RCC 7860 (cell line): ENCODE measurements around the gene SLC37A1.
"Not testable (repeated sequence)": the region's sequence is repeated elsewhere in the genome, so short reads cannot be mapped to it uniquely, and the experiment has no call there.

ENCODE experiments used
- DNase-seq: peaks from one replicate; pipeline ENCODE4 v3.0.0-alpha.2; 2015; ENCODE audit warnings: low spot score
- FAIRE-seq: peaks from 2 replicates; lab custom pipeline; 2012; peaks lifted over from hg19 to GRCh38; lab: Jason Lieb, UNC

The SLC37A1 gene

DNA sequence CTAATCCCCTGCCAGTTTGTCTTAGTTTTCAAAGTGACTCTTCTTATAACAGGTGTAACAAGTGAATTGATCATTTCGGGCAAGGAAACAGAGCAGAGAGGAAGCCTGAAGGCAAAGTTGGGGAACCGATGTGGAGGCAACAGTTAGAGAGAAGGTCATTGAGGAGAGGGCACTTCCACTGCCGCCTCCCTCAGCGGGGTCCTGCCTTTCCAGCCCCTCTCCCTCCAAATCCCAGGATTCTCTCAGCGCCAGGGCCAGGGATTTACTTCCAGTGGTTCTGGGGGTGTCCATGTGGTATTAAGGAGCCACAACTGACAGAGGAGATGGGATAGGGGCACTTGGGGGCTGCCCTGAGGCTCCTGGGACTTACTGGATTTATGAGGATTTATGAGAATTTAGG is 100.1 kb downstream of the SLC37A1 start:
- DNase-seq: no peak
- FAIRE-seq: no peak

DNA sequence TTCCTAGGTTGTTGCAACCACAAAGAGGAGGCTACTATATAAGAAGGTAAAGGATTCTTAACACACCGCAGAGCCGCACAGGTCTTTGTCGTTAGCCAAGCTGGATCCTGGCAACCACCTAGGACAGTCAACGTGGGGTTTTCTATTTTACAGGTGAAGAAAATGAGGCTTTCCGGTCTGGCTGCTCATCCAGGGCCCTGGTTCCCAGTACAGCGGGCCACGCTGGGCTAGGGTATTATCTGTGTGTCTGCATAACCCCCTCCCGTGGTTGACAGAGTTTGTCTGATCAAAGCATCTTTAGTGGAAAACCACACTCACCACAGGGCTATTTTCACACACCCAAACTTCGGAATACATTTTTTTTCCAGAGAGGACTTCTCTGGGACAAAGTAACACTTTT is 100.7 kb downstream of the SLC37A1 start:
- no peak for FAIRE-seq
- no peak for DNase-seq

DNA sequence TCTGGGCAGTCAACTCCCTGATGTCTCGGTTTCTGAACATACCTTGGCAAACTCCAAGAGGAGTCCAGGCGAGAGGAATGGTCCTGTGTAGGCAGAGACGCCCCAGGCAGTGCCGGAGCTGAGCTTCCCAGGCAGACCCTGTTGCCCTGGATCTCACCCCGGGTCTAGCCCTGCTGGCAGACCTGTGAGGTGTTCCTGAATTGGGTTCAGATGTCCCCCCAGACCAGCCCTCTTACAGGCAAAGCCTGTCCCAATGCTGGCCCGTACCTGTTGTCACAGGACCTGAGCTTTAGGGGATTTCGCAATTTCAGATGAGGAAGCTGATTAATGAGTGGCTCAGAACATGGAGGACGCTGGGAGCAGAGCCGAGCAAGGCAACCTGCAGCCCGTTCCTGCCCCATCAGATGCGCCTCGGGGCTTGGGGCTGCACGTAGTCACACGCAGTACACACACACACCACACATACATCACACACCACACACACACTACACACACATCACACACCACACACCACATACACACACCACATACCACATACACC is 101.2 kb downstream of the SLC37A1 start:
- no peak for FAIRE-seq
- DNase-seq: no peak

DNA sequence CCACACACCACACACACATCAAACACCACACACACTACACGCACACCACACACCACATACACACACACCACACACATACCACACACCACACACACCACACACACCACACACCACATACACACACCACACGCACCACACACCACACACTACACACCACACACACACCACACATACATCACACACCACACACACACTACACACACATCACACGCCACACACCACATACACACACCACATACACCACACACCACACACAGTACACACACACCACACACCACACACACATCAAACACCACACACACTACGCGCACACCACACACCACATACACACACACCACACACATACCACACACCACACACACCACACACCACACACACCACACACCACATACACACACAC is 101.7 kb downstream of the SLC37A1 start:
- DNase-seq, FAIRE-seq: not testable (repeated sequence)

DNA sequence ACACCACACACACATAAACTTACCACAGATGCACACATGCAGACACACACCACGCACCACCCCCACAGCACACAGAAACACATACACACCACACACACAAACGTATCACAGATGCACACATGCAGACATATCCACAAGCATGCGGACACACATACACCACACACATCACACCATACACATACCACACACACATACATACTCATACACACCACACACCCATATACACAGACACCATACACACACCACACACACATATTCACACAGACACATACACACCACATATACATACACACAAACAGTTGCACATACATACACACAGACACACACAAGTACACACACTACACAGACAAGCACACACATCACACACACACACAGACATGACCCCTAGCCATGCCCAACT is 102.3 kb downstream of the SLC37A1 start:
- FAIRE-seq (no peak), DNase-seq (no peak)

DNA sequence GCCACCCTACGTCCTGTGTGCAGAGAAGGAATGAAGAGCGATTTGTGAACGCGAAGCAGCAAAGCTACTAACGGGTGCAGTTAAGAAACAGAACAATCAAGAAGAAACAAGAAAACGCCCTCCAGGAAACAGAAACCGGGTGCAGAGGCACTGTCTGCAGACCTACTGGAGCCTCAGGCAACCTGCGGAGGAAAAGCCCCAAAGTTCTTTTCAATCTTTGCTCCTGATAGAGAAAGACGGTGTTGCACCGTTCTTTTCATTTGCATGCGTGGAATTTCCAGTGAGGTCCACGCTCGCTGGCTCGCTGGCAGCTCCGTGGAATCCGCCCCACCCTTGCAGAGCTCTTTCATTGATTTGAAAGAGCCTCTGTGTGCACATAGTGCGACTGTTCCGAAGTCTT is 102.8 kb downstream of the SLC37A1 start:
- FAIRE-seq: no peak
- no peak for DNase-seq

DNA sequence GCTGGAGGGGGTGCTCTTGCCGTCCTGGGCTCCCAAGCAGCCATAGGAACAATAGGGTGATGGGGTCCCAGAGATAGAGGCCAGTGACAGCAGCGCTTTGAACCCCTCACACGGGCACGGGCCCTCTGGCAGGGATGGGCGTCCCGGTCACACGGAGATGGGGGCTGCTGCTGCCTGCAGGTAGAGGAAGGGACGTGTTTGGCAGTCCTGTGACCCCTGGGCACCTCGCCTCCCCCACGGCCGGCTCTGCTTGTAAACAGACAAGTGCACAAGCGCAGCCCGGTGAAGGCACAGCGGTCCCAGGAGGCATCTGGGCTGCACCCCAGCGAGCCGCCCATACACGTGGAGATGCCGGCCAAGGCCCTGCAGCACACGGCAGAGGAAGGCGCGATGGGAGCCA is 103.3 kb downstream of the SLC37A1 start:
- no peak for FAIRE-seq
- DNase-seq: no peak

DNA sequence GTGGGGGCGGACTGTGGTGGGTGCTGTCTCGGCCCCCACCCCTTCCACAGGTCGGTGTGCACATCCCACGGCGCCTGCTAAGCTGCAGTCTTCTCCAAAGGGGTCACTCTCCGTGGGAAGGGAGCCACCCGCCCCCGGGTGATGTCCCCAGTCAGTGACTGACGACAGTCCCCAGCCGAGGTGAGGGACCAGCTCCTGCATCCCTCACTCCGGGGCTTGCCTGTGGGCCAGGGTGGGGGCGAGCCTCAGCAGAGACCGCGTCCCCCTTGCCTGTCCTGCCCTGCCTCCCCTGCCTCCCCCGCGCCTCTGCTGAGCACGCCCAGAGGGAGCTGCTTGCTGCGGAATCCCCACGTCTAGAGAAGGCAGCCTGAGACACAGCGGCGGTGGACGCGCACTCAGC is 103.8 kb downstream of the SLC37A1 start:
- FAIRE-seq (no peak), DNase-seq (no peak)

DNA sequence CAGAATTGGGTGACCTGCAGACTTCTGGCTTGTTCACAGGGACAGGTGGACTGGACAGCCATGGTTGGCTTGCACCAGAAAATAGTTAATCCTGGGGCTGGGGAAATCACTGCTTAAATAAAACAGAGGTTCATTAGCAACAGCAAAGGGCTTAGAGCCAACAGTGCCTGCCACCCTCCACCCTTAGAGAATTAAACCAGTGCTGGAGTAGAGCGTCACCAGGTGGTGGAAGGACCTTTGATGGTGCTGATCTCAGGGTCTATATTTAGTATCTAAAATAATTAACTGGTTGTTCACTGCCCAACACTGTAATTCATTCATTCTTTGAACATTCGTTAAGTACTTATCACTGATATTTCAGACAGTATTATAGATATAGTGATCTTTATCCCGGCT is 105.1 kb downstream of the SLC37A1 start:
- no peak for FAIRE-seq
- no peak for DNase-seq

DNA sequence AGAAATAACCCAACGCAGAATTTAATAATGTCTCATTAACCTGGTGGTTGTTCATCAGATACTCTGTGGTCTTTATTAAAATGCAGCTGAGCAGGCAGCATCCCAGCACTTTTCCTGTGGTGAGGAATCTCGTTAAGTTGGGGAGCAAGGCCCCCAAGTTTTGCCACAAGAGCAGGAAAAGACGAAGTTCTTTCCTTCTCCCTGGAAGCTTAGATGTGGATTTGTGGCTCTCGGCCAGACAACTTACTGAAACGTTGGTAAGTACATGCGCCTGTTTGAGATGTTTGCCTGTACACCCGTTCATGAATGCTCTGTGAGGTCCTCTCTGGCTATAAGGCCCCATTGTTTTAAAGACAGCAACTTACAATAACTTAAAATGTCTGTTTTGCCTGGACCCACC is 105.5 kb downstream of the SLC37A1 start:
- DNase-seq: no peak
- no peak for FAIRE-seq

DNA sequence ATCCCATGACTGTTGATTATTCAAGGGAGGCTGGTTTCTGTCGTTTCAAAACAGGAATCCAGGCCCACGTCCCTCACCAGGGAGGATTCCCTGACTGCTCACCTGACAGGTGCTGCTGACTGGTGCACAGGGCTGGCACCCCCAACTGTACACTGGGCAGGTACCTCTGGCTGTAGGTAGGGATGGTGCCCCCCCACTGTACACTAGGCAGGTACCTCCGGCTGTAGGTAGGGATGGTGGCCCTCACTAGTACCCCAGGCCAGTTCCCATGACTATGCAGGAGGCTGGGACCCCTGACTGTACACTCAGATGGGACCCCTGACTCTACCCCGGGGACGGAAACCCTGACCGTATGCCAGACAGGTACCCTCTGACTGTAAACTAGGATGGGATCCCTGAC is 106.2 kb downstream of the SLC37A1 start:
- DNase-seq (no peak), FAIRE-seq (no peak)

DNA sequence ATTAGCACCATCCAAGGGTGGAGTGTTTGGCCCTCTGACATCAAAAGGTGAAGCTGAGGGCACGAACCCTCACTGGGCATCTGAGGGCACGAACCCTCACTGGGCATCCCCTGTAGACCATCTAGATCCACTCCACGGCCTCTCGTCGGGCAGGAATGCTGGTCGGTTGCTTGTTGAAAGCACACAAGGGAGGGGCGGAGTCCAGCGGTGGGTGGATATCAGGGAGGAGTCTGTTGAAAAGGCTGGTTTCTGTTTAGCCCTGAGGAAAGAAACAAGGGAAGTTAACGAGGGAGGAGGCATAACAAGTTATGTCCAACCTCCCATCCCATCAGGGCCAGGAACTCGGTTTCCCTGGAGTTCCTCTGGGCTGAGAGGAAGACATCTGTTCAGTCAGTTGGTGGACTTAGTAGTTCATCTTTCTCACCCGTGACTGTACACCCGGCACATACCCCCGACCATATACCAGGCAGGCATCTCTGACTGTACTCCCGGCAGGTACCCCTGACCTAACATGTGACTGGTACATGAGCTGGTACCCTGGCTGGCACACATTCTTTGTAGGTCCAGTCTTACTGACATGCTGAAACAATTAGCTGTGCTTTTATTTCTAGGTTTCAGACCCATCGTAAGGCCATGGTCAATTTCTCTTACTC is 107.6 kb downstream of the SLC37A1 start:
- no peak for FAIRE-seq
- no peak for DNase-seq

DNA sequence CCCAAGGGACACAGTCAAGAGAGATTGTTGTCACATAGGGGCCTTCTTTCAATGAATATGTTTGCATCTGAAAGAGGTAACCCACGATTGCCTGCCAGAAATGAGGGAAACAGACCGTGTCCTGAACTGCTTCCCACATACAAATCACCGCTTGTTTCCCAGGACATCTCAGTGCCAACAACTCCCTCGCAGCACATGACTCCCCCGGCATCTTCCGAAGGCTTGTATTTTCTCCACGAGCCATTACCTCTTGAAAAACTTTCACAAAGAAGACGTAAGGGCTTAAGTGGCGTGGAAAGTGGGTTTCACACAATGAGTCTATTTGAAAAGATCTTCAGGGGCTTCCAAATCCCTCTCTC is 108.1 kb downstream of the SLC37A1 start:
- no peak for FAIRE-seq
- no peak for DNase-seq

DNA sequence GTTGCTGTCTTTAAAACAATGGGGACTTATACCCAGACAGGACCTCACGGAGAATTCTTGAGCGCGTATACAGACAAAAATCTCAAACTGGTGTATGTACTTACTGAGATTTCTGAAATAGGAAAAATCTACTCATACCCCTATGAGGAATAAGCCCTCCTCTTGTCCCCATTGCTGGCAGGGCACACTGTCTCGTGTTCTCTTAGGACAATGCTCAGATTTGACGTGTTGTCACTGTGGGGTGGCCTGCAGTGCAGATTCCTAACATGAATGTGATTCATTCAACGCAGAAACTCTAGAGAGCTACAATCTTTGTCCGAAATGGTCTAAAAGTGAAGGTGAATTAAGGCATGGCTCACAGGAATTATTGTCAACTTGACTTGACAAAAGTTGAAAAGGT is 108.6 kb downstream of the SLC37A1 start:
- FAIRE-seq: no peak
- DNase-seq: no peak

DNA sequence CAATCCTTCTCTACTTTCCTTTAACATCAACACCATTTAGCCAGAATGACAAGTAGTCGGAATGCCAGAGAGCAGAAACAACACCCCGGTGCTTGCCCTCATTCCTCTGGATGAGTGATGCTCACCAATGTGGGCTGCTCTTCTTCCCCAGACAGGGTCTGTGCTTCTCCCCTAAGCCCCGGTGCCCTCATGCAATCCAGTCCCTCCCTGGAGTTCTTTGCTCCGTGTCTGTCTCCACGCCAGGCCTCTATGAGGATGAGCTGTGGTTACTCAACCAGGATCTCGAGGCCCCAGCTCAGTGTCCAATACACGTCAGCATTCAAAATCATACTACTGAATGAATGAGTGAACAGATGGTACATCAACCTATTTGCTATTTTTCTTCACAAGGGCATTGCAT is 110.0 kb downstream of the SLC37A1 start:
- DNase-seq (no peak), FAIRE-seq (no peak)

DNA sequence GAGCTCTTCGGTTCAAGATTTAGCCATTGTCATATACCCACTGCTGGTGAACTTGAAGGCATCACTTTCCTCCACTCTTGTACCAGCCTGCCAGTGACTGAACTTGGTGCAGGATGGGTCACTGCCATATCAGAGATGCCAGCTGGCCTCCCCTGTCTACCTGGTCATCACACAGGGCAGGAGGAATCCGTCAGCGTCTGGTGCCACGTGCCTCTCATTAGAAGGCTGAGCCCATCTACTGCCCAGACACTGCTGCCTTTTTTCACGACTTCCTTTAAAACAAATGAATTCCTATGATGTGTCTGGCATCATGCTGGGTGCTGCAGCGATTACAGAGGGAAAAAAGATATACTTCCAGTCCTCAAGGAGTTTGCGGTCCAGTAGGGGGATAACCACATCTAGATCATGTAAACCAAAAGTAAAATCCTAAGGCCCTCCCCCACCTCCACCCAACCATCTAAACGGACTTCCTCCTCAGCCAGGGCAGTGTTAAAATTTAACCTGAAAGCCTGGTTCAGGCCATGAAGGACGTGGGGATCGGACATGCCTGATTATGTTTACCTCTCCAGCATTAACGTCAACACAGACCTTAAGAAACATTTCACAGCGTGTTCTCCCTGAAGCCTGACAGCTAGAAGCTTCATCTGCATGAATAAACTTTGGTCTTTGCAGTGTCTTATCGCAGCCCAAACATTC is 110.6 kb downstream of the SLC37A1 start:
- no peak for FAIRE-seq

DNA sequence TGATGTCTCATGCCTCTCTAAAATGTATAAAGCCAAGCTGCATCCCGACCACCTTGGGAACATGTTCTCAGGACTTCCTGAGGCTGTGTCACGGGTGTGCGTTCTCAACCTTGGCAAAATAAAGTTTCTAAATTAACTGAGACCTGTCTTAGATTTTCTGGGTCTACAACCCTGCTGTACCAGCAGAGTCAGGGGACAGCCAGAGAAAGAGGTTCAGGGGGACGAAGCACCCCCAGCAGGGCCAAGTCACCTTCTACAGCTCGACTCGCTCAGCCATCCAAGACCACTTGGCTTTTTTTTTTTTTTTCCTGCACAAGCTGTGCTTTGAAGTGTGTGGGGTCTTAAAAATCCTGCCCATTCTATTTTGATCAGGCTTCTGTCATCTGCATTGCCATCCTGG is 111.3 kb downstream of the SLC37A1 start:
- no peak for FAIRE-seq
- DNase-seq: no peak

More for the DNA sequence above, 110.6 kb downstream of the SLC37A1 start:
- DNase-seq: no peak

DNA sequence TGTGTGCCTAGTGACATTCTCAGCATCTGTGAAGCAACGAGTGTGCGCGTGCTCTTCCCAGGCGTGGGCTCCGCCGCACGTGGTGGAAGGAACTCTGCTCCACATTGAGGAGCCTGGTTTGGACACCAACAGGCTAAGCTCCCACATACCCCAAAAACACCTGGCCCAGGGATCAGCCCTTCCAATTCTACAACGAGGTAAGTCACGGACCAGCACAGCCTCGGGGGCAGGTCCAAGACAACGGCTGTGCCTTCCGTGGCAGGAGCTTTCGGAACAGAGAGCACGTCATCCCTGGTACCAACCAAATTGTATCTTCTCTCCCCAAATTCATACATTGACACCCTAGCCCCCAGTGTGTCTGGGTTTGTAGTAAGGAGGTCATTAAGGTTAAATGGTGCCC is 112.5 kb downstream of the SLC37A1 start:
- DNase-seq (no peak), FAIRE-seq (no peak)

DNA sequence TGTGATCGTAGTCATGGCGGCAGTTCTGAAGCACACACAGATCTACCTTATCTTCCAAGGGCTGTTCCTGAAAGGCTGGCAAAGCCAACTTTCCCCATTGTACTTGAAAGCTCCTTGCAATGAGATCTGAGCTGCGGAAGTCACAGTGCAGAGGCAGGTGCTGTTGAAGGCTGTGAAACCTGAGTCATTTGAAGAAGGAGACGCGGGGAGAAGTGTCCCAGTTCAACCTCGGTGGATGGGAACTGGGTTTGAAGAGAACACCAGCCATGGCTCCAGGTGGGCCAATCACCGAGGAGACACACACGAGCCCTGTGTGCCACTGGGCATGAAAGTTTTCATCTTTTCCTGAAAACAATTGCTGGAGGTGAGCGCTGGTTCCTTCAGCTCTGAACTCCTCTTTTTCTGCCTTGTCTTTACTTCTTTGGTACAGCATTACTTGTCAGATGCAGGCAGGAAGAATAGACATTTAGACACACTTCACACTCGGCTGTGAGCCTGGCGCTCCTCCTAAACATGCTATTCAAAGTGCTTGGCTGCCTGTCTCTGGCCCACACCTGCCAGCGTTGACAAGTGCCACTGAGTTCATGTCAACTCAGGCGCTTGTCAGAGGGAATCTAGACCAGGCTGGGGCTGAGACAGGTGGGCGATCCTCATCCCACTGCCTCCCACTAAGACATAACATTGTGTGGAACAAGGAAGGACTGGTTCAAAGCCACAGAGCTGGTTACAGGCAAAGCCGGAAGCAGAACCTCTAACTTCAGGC is 114.1 kb downstream of the SLC37A1 start:
- no peak for FAIRE-seq
- no peak for DNase-seq

DNA sequence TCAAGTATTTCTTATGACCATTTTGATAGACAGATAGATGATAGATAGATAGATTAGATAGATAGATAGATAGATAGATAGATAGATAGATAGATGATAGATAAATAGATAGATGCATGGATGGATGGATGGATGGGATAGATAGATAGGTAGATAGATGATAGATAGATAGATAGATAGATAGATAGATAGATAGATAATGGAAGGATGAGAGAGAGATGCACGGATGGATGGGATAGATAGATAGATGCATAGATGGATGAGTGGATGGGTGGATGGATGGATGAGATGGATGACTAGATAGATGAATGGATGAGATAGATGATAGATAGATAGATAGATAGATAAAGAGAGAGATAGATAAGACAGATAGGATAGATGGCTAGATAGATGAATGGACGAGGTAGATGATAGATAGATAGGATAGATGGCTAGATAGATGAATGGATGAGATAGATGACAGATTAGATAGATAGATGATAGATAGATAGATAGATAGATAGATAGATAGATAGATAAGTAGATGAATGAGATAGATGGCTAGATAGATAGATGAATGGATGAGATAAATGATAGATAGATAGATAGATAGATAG is 114.9 kb downstream of the SLC37A1 start:
- DNase-seq, FAIRE-seq: not testable (repeated sequence)

DNA sequence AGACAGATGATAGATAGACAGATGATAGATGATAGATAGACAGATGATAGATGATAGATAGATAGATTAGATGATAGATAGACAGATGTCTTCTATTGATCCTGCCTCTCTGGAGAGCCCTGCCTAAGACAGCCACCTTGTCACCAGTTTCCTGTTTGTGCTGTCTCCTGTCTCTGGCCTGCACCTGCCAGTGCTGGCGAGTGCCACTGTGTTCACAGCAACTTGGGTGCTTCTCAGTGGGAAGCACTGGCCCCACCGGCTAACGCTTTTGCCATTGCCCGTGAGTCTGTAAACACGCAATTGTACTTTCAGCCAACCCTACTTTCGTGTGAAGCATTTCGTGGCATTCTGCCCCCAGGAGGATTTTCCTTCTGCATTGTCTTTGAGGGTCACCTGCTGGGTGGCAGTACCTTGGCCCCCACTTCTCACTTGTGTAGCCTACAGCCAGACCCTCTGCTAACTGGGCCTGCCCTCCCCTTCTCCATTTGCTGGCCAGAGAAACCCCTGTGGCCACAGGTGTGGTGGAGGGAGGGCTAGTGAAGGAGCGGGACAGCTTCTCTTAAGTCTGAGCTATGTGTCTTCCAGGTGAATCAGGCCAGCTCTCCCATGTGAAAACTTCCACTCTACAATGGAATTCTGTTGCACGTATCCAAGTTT is 116.4 kb downstream of the SLC37A1 start:
- no peak for DNase-seq
- no peak for FAIRE-seq
